PC-3 (cell line): ENCODE data around the gene APBB2. TPM values are rescaled to one million over a fixed set of nuclear protein-coding genes. Genes with fewer than 3 reads are reported as not detected.

Experiments
- ATAC-seq: fragments of 200-7000 bp; cut with Tn5 transposase; 2 replicates; pipeline ENCODE4 v1.9.1; 2020; ENCODE audit warnings: mild to moderate bottlenecking, moderate library complexity
- BruUV-seq: library from RNA; stranded (reverse); fragments of 400-500 nt; replicated peaks from 2 replicates; lab custom pipeline; 2021; lab: Mats Ljungman, UMichigan
- CTCF ChIA-PET: fragments of 300-600 bp; sonication (Branson Sonifier 250); formaldehyde crosslinking; loops from one replicate; lab custom pipeline; 2022; ENCODE audit warnings: antibody characterized with exemption; lab: Charles Lee
- POLR2A ChIA-PET: fragments of 300-600 bp; sonication (Branson Sonifier 250); formaldehyde crosslinking; loops from one replicate; lab custom pipeline; 2022; ENCODE audit warnings: antibody characterized with exemption; ENCODE audit not compliant: unreplicated experiment; lab: Charles Lee
- DNase-seq: peaks from one replicate; pipeline ENCODE4 v3.0.0-alpha.2; 2015
- H2AFZ ChIP-seq: fragments of 300-600 bp; sonication (generic); 2 replicates; pipeline ENCODE4 v1.6.0; 2016; ENCODE audit warnings: antibody characterized with exemption, low read length
- H3F3A ChIP-seq: fragments of 300-600 bp; sonication (generic); one replicate; pipeline ENCODE4 v1.6.0; 2017; ENCODE audit warnings: antibody characterized with exemption, low read length, control low read depth, mild to moderate bottlenecking; ENCODE audit not compliant: unreplicated experiment
- H3K27ac ChIP-seq: fragments of 300-600 bp; sonication (generic); 2 replicates; pipeline ENCODE4 v1.5.1; 2016; ENCODE audit warnings: mild to moderate bottlenecking, low read length
- H3K27me3 ChIP-seq: fragments of 300-600 bp; sonication (generic); 2 replicates; pipeline ENCODE4 v1.6.1; 2016; ENCODE audit warnings: low read length, mixed read lengths
- H3K36me3 ChIP-seq: fragments of 300-600 bp; sonication (generic); 2 replicates; pipeline ENCODE4 v1.6.1; 2016; ENCODE audit warnings: low read depth, mixed run types, low read length, mixed read lengths
- H3K4me1 ChIP-seq: fragments of 300-600 bp; sonication (generic); 2 replicates; pipeline ENCODE4 v1.5.1; 2016; ENCODE audit warnings: low read length; ENCODE audit not compliant: insufficient read depth
- H3K4me2 ChIP-seq: fragments of 300-600 bp; sonication (generic); 2 replicates; pipeline ENCODE4 v1.6.0; 2016; ENCODE audit warnings: low read length
- H3K4me3 ChIP-seq: fragments of 300-600 bp; sonication (generic); 2 replicates; pipeline ENCODE4 v1.5.1; 2016; ENCODE audit warnings: mild to moderate bottlenecking, low read length, mixed read lengths
- H3K79me2 ChIP-seq: fragments of 300-600 bp; sonication (generic); 2 replicates; pipeline ENCODE4 v1.6.1; 2017; ENCODE audit warnings: low read length, mixed read lengths
- H3K9ac ChIP-seq: fragments of 300-600 bp; sonication (generic); 2 replicates; pipeline ENCODE4 v1.6.0; 2016; ENCODE audit warnings: mild to moderate bottlenecking, low read length
- H3K9me2 ChIP-seq: fragments of 300-600 bp; sonication (generic); replicated peaks from 2 replicates; pipeline ENCODE4 v1.6.1; 2016; ENCODE audit warnings: mixed run types, low read length, mixed read lengths
- H3K9me3 ChIP-seq: fragments of 300-600 bp; sonication (generic); 2 replicates; pipeline ENCODE4 v1.6.1; 2016; ENCODE audit warnings: low read length, mixed read lengths
- H4K20me1 ChIP-seq: fragments of 300-600 bp; sonication (generic); 2 replicates; pipeline ENCODE4 v1.6.1; 2016; ENCODE audit warnings: low read length, mixed read lengths
- CTCF ChIP-seq: fragments of 300-600 bp; sonication (generic); conservative IDR thresholded peaks from 2 replicates; pipeline ENCODE4 v1.5.1; 2017; ENCODE audit warnings: antibody characterized with exemption, low read depth, mild to moderate bottlenecking, low read length
- EZH2 ChIP-seq: fragments of 300-600 bp; sonication (generic); IDR thresholded peaks from one replicate; pipeline ENCODE4 v1.6.1; 2017; ENCODE audit warnings: antibody characterized with exemption, mild to moderate bottlenecking, low read length; ENCODE audit not compliant: unreplicated experiment
- EZH2phosphoT487 ChIP-seq: fragments of 300-600 bp; sonication (generic); IDR thresholded peaks from 2 replicates; pipeline ENCODE4 v1.6.1; 2018; ENCODE audit warnings: mild to moderate bottlenecking, antibody characterized with exemption, low read length, borderline replicate concordance
- intact Hi-C: fragments of 100-400 bp; cut with micrococcal nuclease; formaldehyde crosslinking; loops from 2 replicates; pipeline ENCODE4 v1.9.0; 2023
- total RNA-seq: library from RNA; depleted of rRNA; stranded (reverse); fragments of >200 nt; gene quantifications from 2 replicates; pipeline ENCODE4 v1.2.3, GENCODE V29; 2014

Gene APBB2
- total RNA-seq, 1 experiment from 2014 or later: 24.7 TPM

GRCh38 chr4:40990899-40991265 lies 223.5 kb downstream of the APBB2 start:
- Histone ChIP-seq H3K27me3 (no peaks in the 10 kb centered on the region), H3K9me2 (no peaks in the 10 kb centered on the region), H3K4me1 (peaks cover 64% of the 10 kb centered on the region), H3K4me3 (no peak overlapping the region), H3K9ac (peak overlapping the region; percentile 39), H3K27ac (peak overlapping the region; percentile 95), H3F3A (peaks cover 4% of the 10 kb centered on the region), H4K20me1 (no peaks in the 10 kb centered on the region), H3K79me2 (peaks cover 13% of the 10 kb centered on the region; the same call in 1 of the 2 replicates), H2AFZ (no peak overlapping the region), H3K9me3 (no peaks in the 10 kb centered on the region), H3K4me2 (peak overlapping the region; percentile 69), H3K36me3 (no peaks in the 10 kb centered on the region)
- ChIA-PET POLR2A (no interaction called here), CTCF (interaction anchor here (1.4 kb wide), 1 partner anchor 15 kb away, joined by 5 read pairs; no protein-coding TSS in a partner anchor)
- DNase-seq: no peak
- TF ChIP-seq EZH2phosphoT487: no peak
- peak; percentile 2; the same call in 1 of the 2 replicates for ATAC-seq
- intact Hi-C loops: loop anchor here (5.0 to 10.0 kb wide), 2 partner anchors 221 to 1664 kb away; partner anchors contain the start of genes APBB2 and ATP8A1
- BruUV-seq: TSS peak; percentile 78

- Histone ChIP-seq H3K9ac (peak overlapping the region; percentile 62), H3K4me1 (peaks cover 60% of the 10 kb centered on the region), H3F3A (peaks cover 4% of the 10 kb centered on the region), H3K9me3 (no peaks in the 10 kb centered on the region), H4K20me1 (no peaks in the 10 kb centered on the region), H3K36me3 (no peaks in the 10 kb centered on the region), H3K27ac (peak overlapping the region; percentile 95), H3K4me3 (peak overlapping the region; percentile 4), H3K79me2 (peaks cover 13% of the 10 kb centered on the region; the same call in 1 of the 2 replicates), H3K27me3 (no peaks in the 10 kb centered on the region), H2AFZ (no peak overlapping the region), H3K9me2 (no peaks in the 10 kb centered on the region), H3K4me2 (peak overlapping the region; percentile 71)
- peak; percentile 91 for DNase-seq
- intact Hi-C loops: loop anchor here (5.0 to 10.0 kb wide), 2 partner anchors 222 to 1664 kb away; partner anchors contain the start of genes APBB2 and ATP8A1
- no peak for TF ChIP-seq EZH2phosphoT487
- TF ChIP-seq CTCF: no peak
- TF ChIP-seq EZH2: no peak
- ChIA-PET POLR2A (interaction anchor here (0.6 kb wide), 1 partner anchor 19 kb away, joined by 3 read pairs; no protein-coding TSS in a partner anchor), CTCF (interaction anchor here (1.4 kb wide), 1 partner anchor 14 kb away, joined by 5 read pairs; no protein-coding TSS in a partner anchor)
- peak; percentile 73 for ATAC-seq
- TSS peak; percentile 78 for BruUV-seq
Measured at GRCh38 chr4:40990236-40990898, 224.0 kb downstream of the APBB2 start.

- Histone ChIP-seq H3K9me2 (no peaks in the 10 kb centered on the region), H3K27ac (no peak overlapping the region), H3K4me3 (no peak overlapping the region), H3F3A (no peaks in the 10 kb centered on the region), H3K79me2 (peaks cover 8% of the 10 kb centered on the region; the same call in 1 of the 2 replicates), H3K9me3 (no peaks in the 10 kb centered on the region), H3K4me1 (peaks cover 32% of the 10 kb centered on the region), H3K36me3 (no peaks in the 10 kb centered on the region), H3K9ac (no peak overlapping the region), H3K27me3 (no peaks in the 10 kb centered on the region), H4K20me1 (no peaks in the 10 kb centered on the region), H3K4me2 (no peak overlapping the region), H2AFZ (no peak overlapping the region)
- intact Hi-C loops: no loop called here
- CTCF ChIA-PET: no interaction called here
- no TSS peak for BruUV-seq
- DNase-seq (no peak), ATAC-seq (no peak)
- no peak for TF ChIP-seq EZH2
- no peak for TF ChIP-seq CTCF
- TF ChIP-seq EZH2phosphoT487: no peak
- POLR2A ChIA-PET: no interaction called here
Measured at GRCh38 chr4:40987151-40987550, 227.2 kb downstream of the APBB2 start.
